ENCODE results near the gene ATP6V1E1.
A peak's percentile ranks its signal among the peaks of the same experiment; 100 is the strongest.

ATP6V1E1 gene

DNA sequence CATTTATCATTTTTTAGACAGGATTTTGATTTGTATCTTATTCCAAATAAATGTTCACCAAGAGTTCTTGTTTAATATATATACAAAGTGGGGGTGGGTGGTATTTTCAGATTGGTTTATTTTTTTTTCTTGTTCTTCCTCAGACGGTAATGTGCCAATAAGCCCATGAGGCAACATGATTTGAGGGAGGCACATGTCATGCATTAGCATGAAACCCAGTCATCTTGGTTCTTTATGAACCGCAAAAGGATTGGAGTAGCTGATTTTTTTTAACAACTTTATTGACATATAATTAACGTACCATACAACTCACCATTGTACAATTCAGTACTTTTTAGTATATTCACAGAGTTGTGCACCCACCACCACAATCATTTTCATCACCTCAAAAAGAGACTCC is 12.7 kb upstream of the ATP6V1E1 start:
- H3K79me2 ChIP-seq (ENCODE audit: insufficient read depth, low read length) = peaks cover 27% of the 10 kb centered on the region
- ATAC-seq (ENCODE audit: insufficient read depth, low read depth) (no peak), DNase-seq (no peak)
- H3K9me3 ChIP-seq (ENCODE audit: insufficient read depth, low read length, severe bottlenecking) = no peaks in the 10 kb centered on the region
- H3K4me2 ChIP-seq (ENCODE audit: insufficient read depth, low read length) = no peak overlapping the region
- no peaks in the 10 kb centered on the region for H4K20me1 ChIP-seq (ENCODE audit: insufficient read depth, low read length)
- H3K9ac ChIP-seq (ENCODE audit: low read depth, low read length) = no peak overlapping the region
- peaks cover 24% of the 10 kb centered on the region for H3K4me1 ChIP-seq (ENCODE audit: insufficient read depth, low read length)
- no peak for TF ChIP-seq EZH2 (IDR thresholded peaks at IDR 0.05; ENCODE audit: borderline replicate concordance, low read depth, low read length, severe bottlenecking)
- TF ChIP-seq, protein P1, sequence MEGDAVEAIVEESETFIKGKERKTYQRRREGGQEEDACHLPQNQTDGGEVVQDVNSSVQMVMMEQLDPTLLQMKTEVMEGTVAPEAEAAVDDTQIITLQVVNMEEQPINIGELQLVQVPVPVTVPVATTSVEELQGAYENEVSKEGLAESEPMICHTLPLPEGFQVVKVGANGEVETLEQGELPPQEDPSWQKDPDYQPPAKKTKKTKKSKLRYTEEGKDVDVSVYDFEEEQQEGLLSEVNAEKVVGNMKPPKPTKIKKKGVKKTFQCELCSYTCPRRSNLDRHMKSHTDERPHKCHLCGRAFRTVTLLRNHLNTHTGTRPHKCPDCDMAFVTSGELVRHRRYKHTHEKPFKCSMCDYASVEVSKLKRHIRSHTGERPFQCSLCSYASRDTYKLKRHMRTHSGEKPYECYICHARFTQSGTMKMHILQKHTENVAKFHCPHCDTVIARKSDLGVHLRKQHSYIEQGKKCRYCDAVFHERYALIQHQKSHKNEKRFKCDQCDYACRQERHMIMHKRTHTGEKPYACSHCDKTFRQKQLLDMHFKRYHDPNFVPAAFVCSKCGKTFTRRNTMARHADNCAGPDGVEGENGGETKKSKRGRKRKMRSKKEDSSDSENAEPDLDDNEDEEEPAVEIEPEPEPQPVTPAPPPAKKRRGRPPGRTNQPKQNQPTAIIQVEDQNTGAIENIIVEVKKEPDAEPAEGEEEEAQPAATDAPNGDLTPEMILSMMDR (IDR thresholded peaks at IDR 0.05; ENCODE audit: borderline replicate concordance, extremely low read depth, low read length, poor library complexity, severe bottlenecking) = no peak
- no peaks in the 10 kb centered on the region for H3K27me3 ChIP-seq (ENCODE audit: insufficient read depth, low read length, poor library complexity)
- H2AFZ ChIP-seq (ENCODE audit: low read depth, low read length) = no peak overlapping the region
- H3K4me3 ChIP-seq (ENCODE audit: low read depth in 1 of 2, low read length in 2 of 2) = no peak overlapping the region
- no peaks in the 10 kb centered on the region; the same call in 1 of the 2 replicates for H3K36me3 ChIP-seq (ENCODE audit: insufficient read depth, low read length)
- no peak overlapping the region for H3K27ac ChIP-seq (ENCODE audit: low read length)

DNA sequence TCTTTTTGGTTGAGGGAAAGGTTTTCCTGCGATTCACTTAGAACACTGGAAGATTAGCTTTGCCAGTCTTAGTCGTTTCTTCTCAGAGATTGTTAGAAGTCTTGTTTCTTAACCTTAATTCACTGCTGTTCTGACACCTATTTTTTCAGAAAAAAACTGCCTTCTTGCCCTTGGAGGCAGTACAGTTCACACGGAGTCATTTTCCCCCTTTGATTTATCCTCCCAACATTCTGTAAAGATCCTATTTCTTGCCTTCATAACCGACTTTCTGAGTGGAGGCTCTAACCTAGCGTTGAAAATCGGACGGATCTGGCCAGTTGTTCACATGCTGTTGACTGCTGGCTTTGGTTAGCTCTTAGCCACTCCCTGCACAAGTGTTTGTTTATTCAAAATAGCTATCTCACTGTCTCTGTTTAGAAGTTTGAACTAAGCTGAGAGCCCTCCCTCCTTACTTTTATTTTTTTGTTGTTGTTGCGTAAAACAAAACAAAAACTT is 10.7 kb upstream of the ATP6V1E1 start:
- peaks cover 24% of the 10 kb centered on the region for H3K79me2 ChIP-seq (ENCODE audit: insufficient read depth, low read length)
- no peak for TF ChIP-seq EZH2 (IDR thresholded peaks at IDR 0.05; ENCODE audit: borderline replicate concordance, low read depth, low read length, severe bottlenecking)
- TF ChIP-seq, protein P1 (IDR thresholded peaks at IDR 0.05; ENCODE audit: borderline replicate concordance, extremely low read depth, low read length, poor library complexity, severe bottlenecking) = no peak
- peak; percentile 23; the same call in 1 of the 3 replicates for ATAC-seq (ENCODE audit: insufficient read depth, low read depth)
- DNase-seq = peak; percentile 23
- H3K9ac ChIP-seq (ENCODE audit: low read depth, low read length) = peak overlapping the region; percentile 84
- peak overlapping the region; percentile 97 for H3K27ac ChIP-seq (ENCODE audit: low read length)
- no peaks in the 10 kb centered on the region; the same call in 1 of the 2 replicates for H3K36me3 ChIP-seq (ENCODE audit: insufficient read depth, low read length)
- peak overlapping the region; percentile 96 for H2AFZ ChIP-seq (ENCODE audit: low read depth, low read length)
- H3K27me3 ChIP-seq (ENCODE audit: insufficient read depth, low read length, poor library complexity) = no peaks in the 10 kb centered on the region
- H3K4me3 ChIP-seq (ENCODE audit: low read depth in 1 of 2, low read length in 2 of 2) = peak overlapping the region; percentile 70 to 86
- no peaks in the 10 kb centered on the region for H3K9me3 ChIP-seq (ENCODE audit: insufficient read depth, low read length, severe bottlenecking)
- H3K4me1 ChIP-seq (ENCODE audit: insufficient read depth, low read length) = peaks cover 24% of the 10 kb centered on the region
- H3K4me2 ChIP-seq (ENCODE audit: insufficient read depth, low read length) = peak overlapping the region; percentile 84
- no peaks in the 10 kb centered on the region for H4K20me1 ChIP-seq (ENCODE audit: insufficient read depth, low read length)

DNA sequence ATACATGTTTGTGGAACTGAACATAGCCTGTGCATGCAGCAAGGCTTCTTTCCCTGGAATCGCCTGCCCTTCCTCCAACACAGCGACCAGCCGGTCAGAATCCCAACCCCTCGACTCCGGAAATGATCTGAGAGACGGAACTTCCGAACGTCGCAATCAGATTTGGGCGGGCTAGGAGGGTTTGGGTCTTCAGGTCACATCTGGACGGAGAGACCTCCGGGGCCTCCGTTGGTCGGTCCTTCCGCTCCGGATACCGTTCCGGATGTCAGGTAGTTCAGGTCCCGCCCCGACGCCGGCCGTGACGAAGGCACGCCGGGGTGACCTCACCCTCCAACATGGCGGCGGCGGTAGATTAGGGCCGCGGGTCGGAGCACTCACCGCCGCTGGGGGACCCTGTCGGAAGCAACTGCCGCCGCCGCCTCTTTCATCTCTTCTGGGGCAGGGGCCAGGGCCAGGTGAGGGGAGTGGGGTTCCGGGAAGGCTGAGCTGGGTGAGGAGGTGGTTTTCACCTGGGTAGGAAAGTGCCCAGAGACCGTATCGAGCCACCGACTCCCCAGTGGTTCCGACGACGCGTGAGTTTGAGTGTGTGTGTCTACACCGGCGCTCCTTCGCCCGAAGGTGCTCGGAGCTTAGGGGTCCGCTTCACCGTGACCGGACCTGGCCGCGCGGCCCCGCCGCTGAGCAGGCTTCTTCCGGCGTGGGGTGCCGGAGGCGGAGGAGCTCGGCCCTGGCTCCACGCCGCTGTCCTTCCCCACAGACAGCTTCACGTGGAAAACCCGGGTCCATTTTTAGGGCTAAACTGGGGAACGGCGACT is 10.1 kb upstream of the ATP6V1E1 start, which contains the start of gene BCL2L13:
TSS of gene BCL2L13 (plus strand) at position 326 of the 815 bp plus-strand sequence. CDS start 16,955 bp downstream, outside the sequence.
- Histone ChIP-seq H3K27me3 (ENCODE audit: insufficient read depth, low read length, poor library complexity) (no peaks in the 10 kb centered on the region), H3K4me2 (ENCODE audit: insufficient read depth, low read length) (peak within 1 kb of the TSS; percentile 84), H3K9ac (ENCODE audit: low read depth, low read length) (peak within 1 kb of the TSS; percentile 84), H4K20me1 (ENCODE audit: insufficient read depth, low read length) (no peaks in the 10 kb centered on the region), H3K36me3 (ENCODE audit: insufficient read depth, low read length) (no peaks in the 10 kb centered on the region; the same call in 1 of the 2 replicates), H2AFZ (ENCODE audit: low read depth, low read length) (peak within 1 kb of the TSS; percentile 96), H3K4me3 (ENCODE audit: low read depth in 1 of 2, low read length in 2 of 2) (peak within 1 kb of the TSS; percentile 70 to 86), H3K4me1 (ENCODE audit: insufficient read depth, low read length) (peaks cover 24% of the 10 kb centered on the region), H3K27ac (ENCODE audit: low read length) (peak within 1 kb of the TSS; percentile 97), H3K79me2 (ENCODE audit: insufficient read depth, low read length) (peaks cover 24% of the 10 kb centered on the region), H3K9me3 (ENCODE audit: insufficient read depth, low read length, severe bottlenecking) (no peaks in the 10 kb centered on the region)
- ATAC-seq (ENCODE audit: insufficient read depth, low read depth) (peak; percentile 95), DNase-seq (peak; percentile 90)
- no peak for TF ChIP-seq EZH2 (IDR thresholded peaks at IDR 0.05; ENCODE audit: borderline replicate concordance, low read depth, low read length, severe bottlenecking)
- TF ChIP-seq, protein P1 (IDR thresholded peaks at IDR 0.05; ENCODE audit: borderline replicate concordance, extremely low read depth, low read length, poor library complexity, severe bottlenecking) = peak; percentile 4
